C4-2B (cell line): ENCODE results near the gene MRPS24.

Source experiments
- CTCF ChIP-seq: fragments of 450-650 bp; conservative IDR thresholded peaks from 2 replicates; pipeline ENCODE4 v1.5.1; 2017; ENCODE audit warnings: mild to moderate bottlenecking
- ZFX ChIP-seq: fragments of 450-650 bp; IDR thresholded peaks from 2 replicates; pipeline ENCODE4 v1.6.1; 2017

GRCh38 chr7:43904533-43905208 is 35.4 kb upstream of the MRPS24 start:
- no peak for TF ChIP-seq CTCF
- TF ChIP-seq ZFX = no peak
